GM12878 (cell line): ENCODE measurements around the gene SLC6A8. TPM values are rescaled to one million over a fixed set of nuclear protein-coding genes. Genes with fewer than 3 reads are reported as not detected.

Source experiments
- ATAC-seq: fragments of 200-7000 bp; cut with Tn5 transposase; 3 replicates; pipeline ENCODE4 v1.9.1; 2020; ENCODE audit warnings: mild to moderate bottlenecking, moderate library complexity
- BruUV-seq: library from RNA; stranded (reverse); fragments of 400-500 nt; replicated peaks from 2 replicates; lab custom pipeline; 2021; lab: Mats Ljungman, UMichigan
- CTCF ChIA-PET: fragments of 300-600 bp; sonication (Branson Sonifier 250); formaldehyde crosslinking; extraction: SDS; loops from one replicate; lab custom pipeline; 2021; ENCODE audit warnings: inconsistent platforms; lab: Yijun Ruan, JAX
- POLR2A ChIA-PET: fragments of 350-600 bp; formaldehyde crosslinking; extraction: SDS; loops from one replicate; lab custom pipeline; 2021; ENCODE audit warnings: inconsistent platforms; lab: Charles Lee
- RAD21 ChIA-PET: fragments of 300-600 bp; sonication (Branson Sonifier 250); formaldehyde crosslinking; loops from one replicate; lab custom pipeline; 2023; ENCODE audit warnings: antibody characterized with exemption; ENCODE audit not compliant: unreplicated experiment; lab: Charles Lee
- SMC1A ChIA-PET: fragments of 300-600 bp; sonication (Branson Sonifier 250); formaldehyde crosslinking; loops from one replicate; lab custom pipeline; 2023; ENCODE audit not compliant: unreplicated experiment, uncharacterized antibody; lab: Charles Lee
- DNase-seq: peaks from one replicate; pipeline ENCODE4 v3.0.0-alpha.2; 2011; ENCODE audit warnings: low read depth, low spot score
- FAIRE-seq: peaks from 3 replicates; lab custom pipeline; 2011; peaks lifted over from hg19 to GRCh38; lab: Jason Lieb, UNC
- H2AFZ ChIP-seq: 2 replicates; pipeline ENCODE4 v1.6.0; 2011; ENCODE audit warnings: low read depth, low read length, control low read depth; ENCODE audit not compliant: control insufficient read depth
- H3K27ac ChIP-seq: 2 replicates; pipeline ENCODE4 v1.5.1; 2011; ENCODE audit warnings: control low read depth; ENCODE audit not compliant: control insufficient read depth, insufficient read depth
- H3K27me3 ChIP-seq, 2 experiments: replicated peaks in 1 of 2; 2 replicates each; pipeline versions ENCODE4 v1.6.0 to v1.6.1; 2011; ENCODE audit warnings: low read length in 1 of 2; ENCODE audit not compliant: control insufficient read depth in 2 of 2, insufficient read depth in 2 of 2
- H3K36me3 ChIP-seq, 2 experiments: 2 replicates each; pipeline ENCODE4 v1.5.1; 2011; ENCODE audit warnings: low read length in 1 of 2; ENCODE audit not compliant: control insufficient read depth in 2 of 2, insufficient read depth in 2 of 2
- H3K4me1 ChIP-seq: 2 replicates; pipeline ENCODE4 v1.6.1; 2011; ENCODE audit warnings: mild to moderate bottlenecking, low read length, moderate library complexity, mixed read lengths; ENCODE audit not compliant: control insufficient read depth, insufficient read depth
- H3K4me2 ChIP-seq: 2 replicates; pipeline ENCODE4 v1.6.0; 2011; ENCODE audit warnings: control low read depth; ENCODE audit not compliant: control insufficient read depth, insufficient read depth
- H3K4me3 ChIP-seq: fragments of 200-600 bp; sonication (generic); 2 replicates; pipeline ENCODE4 v1.5.1; 2016
- H3K79me2 ChIP-seq: 2 replicates; pipeline ENCODE4 v1.6.0; 2011; ENCODE audit warnings: low read length; ENCODE audit not compliant: control insufficient read depth, insufficient read depth
- H3K9ac ChIP-seq: 2 replicates; pipeline ENCODE4 v1.8.0; 2011; ENCODE audit warnings: low read length, control low read depth, mixed read lengths; ENCODE audit not compliant: control insufficient read depth, insufficient read depth
- H3K9me3 ChIP-seq: replicated peaks from 3 replicates; pipeline ENCODE4 v1.5.1; 2011; ENCODE audit warnings: mild to moderate bottlenecking, low read length; ENCODE audit not compliant: control insufficient read depth, insufficient read depth
- H4K20me1 ChIP-seq: 2 replicates; pipeline ENCODE4 v1.6.0; 2011; ENCODE audit not compliant: control insufficient read depth, insufficient read depth
- BACH1 ChIP-seq: fragments of 450-650 bp; IDR thresholded peaks from 2 replicates; pipeline ENCODE4 v1.6.1; 2017; ENCODE audit warnings: mild to moderate bottlenecking, borderline replicate concordance
- CBX5 ChIP-seq: sonication (generic); IDR thresholded peaks from 2 replicates; pipeline ENCODE4 v1.6.1; 2016; ENCODE audit warnings: low read depth, moderate library complexity, mild to moderate bottlenecking, inconsistent platforms
- CEBPB ChIP-seq, 2 experiments: fragments of 150-350 bp in 1 of 2; IDR thresholded peaks; 2 replicates each; pipeline ENCODE4 v1.6.1; 2012 to 2014; ENCODE audit warnings: low read depth in 2 of 2, low read length in 2 of 2, borderline replicate concordance in 1 of 2, inconsistent platforms in 1 of 2
- CREM ChIP-seq: IDR thresholded peaks from 2 replicates; pipeline ENCODE4 v1.6.1; 2014; ENCODE audit warnings: antibody characterized with exemption, low read depth
- KLF5 ChIP-seq: fragments of 450-650 bp; IDR thresholded peaks from 2 replicates; pipeline ENCODE4 v1.6.1; 2014; ENCODE audit warnings: mild to moderate bottlenecking; ENCODE audit not compliant: partially characterized antibody
- LARP7 ChIP-seq: fragments of 450-650 bp; IDR thresholded peaks from 2 replicates; pipeline ENCODE4 v1.6.1; 2017; ENCODE audit warnings: mild to moderate bottlenecking
- NRF1 ChIP-seq: conservative IDR thresholded peaks from 2 replicates; pipeline ENCODE4 v1.6.1; 2011; ENCODE audit warnings: mild to moderate bottlenecking, low read depth, low read length, improper control_type of control experiment
- POLR2A ChIP-seq: IDR thresholded peaks from 2 replicates; pipeline ENCODE4 v1.6.1; 2011; ENCODE audit warnings: low read depth, mild to moderate bottlenecking, low read length
- POLR2AphosphoS2 ChIP-seq: IDR thresholded peaks from 2 replicates; pipeline ENCODE4 v1.6.1; 2011; ENCODE audit warnings: low read depth, mild to moderate bottlenecking, low read length, improper control_type of control experiment, moderate library complexity
- RELA ChIP-seq: fragments of 450-650 bp; IDR thresholded peaks from 2 replicates; pipeline ENCODE4 v1.8.0; 2014; ENCODE audit warnings: borderline replicate concordance; ENCODE audit not compliant: partially characterized antibody
- RUNX3 ChIP-seq: IDR thresholded peaks from 2 replicates; pipeline ENCODE4 v1.6.1; 2012; ENCODE audit warnings: low read length, inconsistent platforms
- SPI1 ChIP-seq: IDR thresholded peaks from 2 replicates; pipeline ENCODE4 v1.6.1; 2011; ENCODE audit warnings: low read depth, mild to moderate bottlenecking, low read length, moderate library complexity, borderline replicate concordance; ENCODE audit not compliant: insufficient read depth
- ZNF207 ChIP-seq: fragments of 450-650 bp; IDR thresholded peaks from 2 replicates; pipeline ENCODE4 v1.6.1; 2014; ENCODE audit warnings: antibody characterized with exemption, mild to moderate bottlenecking, borderline replicate concordance
- WGBS: methylation state at CpG from one replicate; pipeline ENCODE4 v1.1.6; 2016; ENCODE audit warnings: low lambda C conversion rate; ENCODE audit not compliant: insufficient replicate concordance, insufficient coverage; ENCODE audit errors: missing lambda C conversion rate; 5-methylcytosine and 5-hydroxymethylcytosine counted together
- in situ Hi-C: fragments of 300-500 bp; cut with MboI; formaldehyde crosslinking; loops from 9 replicates; pipeline ENCODE4 v1.14.3; 2018; ENCODE audit warnings: mixed read lengths
- intact Hi-C: fragments of 100-400 bp; cut with micrococcal nuclease; formaldehyde crosslinking; loops from one replicate; pipeline ENCODE4 v1.14.2; 2022; ENCODE audit not compliant: unreplicated experiment
- polyA plus RNA-seq, 11 experiments: library from polyadenylated mRNA; depleted of rRNA in 4 of 11; unstranded in 6 of 11; stranded (reverse) in 5 of 11; fragments of >200 nt; fragmentation: Nextera tagmentation in 4 of 11; fragmentation: Illumina TruSeq in 1 of 11; extraction: Ambion mirVana in 4 of 11; extraction: Trizol in 1 of 11; gene quantifications; 1 replicate in 1 of 11; 2 replicates in 10 of 11; pipeline versions ENCODE4 v1.2.1 to v1.2.3, GENCODE V29; 2011 to 2016; ENCODE audit warnings: inconsistent platforms in 2 of 11, missing spikeins in 2 of 11, low read depth in 1 of 11
- total RNA-seq, 4 experiments: library from RNA; depleted of rRNA in 3 of 4; stranded (reverse); fragments of >200 nt in 3 of 4; fragmentation: Illumina TruSeq in 1 of 4; extraction: Trizol in 1 of 4; gene quantifications; 2 replicates each; pipeline versions ENCODE4 v1.2.1 to v1.2.3, GENCODE V29; 2013 to 2021
- TF ChIP-seq, protein P1 (sequence below): fragments of 450-650 bp; conservative IDR thresholded peaks from 2 replicates; pipeline ENCODE4 v1.6.1; 2017; ENCODE audit warnings: mild to moderate bottlenecking, moderate library complexity
- TF ChIP-seq, protein P2 (sequence below): IDR thresholded peaks from 2 replicates; pipeline ENCODE4 v1.6.1; 2011; ENCODE audit warnings: mild to moderate bottlenecking, low read depth, low read length, moderate library complexity; ENCODE audit not compliant: insufficient replicate concordance
- TF ChIP-seq, protein P3 (sequence below): IDR thresholded peaks from 2 replicates; pipeline ENCODE4 v1.6.1; 2012; ENCODE audit warnings: improper control_type of control experiment, low read depth, low read length; ENCODE audit not compliant: insufficient replicate concordance

Gene SLC6A8
- total and polyA plus RNA-seq, 10 of the 15 experiments (the other 5 are each of a cell fraction or from before 2014, with no cell fraction given), result 0.01 to 0.72 (median 0.17) TPM; not detected in 6

DNA sequence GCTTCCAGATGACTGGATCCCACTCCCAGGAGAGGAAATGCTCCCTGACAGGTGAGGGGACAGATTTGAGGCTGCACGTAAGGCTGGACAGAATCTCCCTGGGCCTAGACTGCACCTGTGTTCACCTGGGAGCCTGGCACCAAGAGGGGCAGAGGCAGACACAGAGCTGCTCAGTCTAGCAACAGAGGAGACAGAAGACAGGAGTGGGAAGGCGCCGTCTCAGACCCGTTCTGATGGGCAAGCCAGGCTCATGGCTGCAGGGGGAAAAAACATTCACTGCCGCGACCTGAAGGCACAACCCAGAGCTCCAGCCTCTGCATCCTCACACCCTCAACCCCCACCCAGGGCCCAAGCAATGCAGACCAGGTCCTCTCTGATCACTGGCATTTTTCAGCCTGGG, 19.7 kb downstream of the SLC6A8 start:
- Histone ChIP-seq H3K36me3 (no peaks in the 10 kb centered on the region; a peak in 2 of 4 replicates), H3K4me2 (no peak overlapping the region), H3K9ac (no peak overlapping the region), H2AFZ (no peak overlapping the region), H3K4me3 (no peak overlapping the region), H3K79me2 (no peaks in the 10 kb centered on the region), H3K27ac (no peak overlapping the region), H3K27me3 (no peaks in the 10 kb centered on the region), H3K4me1 (no peaks in the 10 kb centered on the region), H3K9me3 (no peaks in the 10 kb centered on the region), H4K20me1 (no peaks in the 10 kb centered on the region)
- ChIA-PET CTCF (interaction anchor here (1.2 to 2.1 kb wide), 3 partner anchors 12 to 168 kb away, joined by 3 to 7 read pairs (median 7); no protein-coding TSS in a partner anchor), SMC1A (no interaction called here), POLR2A (no interaction called here), RAD21 (no interaction called here)
- DNase-seq, result no peak
- FAIRE-seq, result no peak
- in situ Hi-C loops (no loop called here), intact Hi-C loops (no loop called here)
- 80% methylated on average over 6 of the region's 6 CpGs for WGBS
- TF ChIP-seq POLR2AphosphoS2 (no peak), CBX5 (no peak), CREM (no peak), KLF5 (no peak), SPI1 (no peak), NRF1 (no peak), CEBPB (IDR thresholded peaks at IDR 0.05; ENCODE audit: borderline replicate concordance in 1 of 2, low read depth in 2 of 2, low read length in 2 of 2) (no peak), POLR2A (no peak), ZNF207 (no peak), RELA (no peak), RUNX3 (no peak), BACH1 (no peak), LARP7 (no peak)
- TF ChIP-seq, protein P1, sequence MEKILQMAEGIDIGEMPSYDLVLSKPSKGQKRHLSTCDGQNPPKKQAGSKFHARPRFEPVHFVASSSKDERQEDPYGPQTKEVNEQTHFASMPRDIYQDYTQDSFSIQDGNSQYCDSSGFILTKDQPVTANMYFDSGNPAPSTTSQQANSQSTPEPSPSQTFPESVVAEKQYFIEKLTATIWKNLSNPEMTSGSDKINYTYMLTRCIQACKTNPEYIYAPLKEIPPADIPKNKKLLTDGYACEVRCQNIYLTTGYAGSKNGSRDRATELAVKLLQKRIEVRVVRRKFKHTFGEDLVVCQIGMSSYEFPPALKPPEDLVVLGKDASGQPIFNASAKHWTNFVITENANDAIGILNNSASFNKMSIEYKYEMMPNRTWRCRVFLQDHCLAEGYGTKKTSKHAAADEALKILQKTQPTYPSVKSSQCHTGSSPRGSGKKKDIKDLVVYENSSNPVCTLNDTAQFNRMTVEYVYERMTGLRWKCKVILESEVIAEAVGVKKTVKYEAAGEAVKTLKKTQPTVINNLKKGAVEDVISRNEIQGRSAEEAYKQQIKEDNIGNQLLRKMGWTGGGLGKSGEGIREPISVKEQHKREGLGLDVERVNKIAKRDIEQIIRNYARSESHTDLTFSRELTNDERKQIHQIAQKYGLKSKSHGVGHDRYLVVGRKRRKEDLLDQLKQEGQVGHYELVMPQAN, result no peak
- TF ChIP-seq, protein P2, sequence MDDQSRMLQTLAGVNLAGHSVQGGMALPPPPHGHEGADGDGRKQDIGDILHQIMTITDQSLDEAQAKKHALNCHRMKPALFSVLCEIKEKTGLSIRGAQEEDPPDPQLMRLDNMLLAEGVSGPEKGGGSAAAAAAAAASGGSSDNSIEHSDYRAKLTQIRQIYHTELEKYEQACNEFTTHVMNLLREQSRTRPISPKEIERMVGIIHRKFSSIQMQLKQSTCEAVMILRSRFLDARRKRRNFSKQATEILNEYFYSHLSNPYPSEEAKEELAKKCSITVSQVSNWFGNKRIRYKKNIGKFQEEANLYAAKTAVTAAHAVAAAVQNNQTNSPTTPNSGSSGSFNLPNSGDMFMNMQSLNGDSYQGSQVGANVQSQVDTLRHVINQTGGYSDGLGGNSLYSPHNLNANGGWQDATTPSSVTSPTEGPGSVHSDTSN, result no peak
- TF ChIP-seq, protein P3, sequence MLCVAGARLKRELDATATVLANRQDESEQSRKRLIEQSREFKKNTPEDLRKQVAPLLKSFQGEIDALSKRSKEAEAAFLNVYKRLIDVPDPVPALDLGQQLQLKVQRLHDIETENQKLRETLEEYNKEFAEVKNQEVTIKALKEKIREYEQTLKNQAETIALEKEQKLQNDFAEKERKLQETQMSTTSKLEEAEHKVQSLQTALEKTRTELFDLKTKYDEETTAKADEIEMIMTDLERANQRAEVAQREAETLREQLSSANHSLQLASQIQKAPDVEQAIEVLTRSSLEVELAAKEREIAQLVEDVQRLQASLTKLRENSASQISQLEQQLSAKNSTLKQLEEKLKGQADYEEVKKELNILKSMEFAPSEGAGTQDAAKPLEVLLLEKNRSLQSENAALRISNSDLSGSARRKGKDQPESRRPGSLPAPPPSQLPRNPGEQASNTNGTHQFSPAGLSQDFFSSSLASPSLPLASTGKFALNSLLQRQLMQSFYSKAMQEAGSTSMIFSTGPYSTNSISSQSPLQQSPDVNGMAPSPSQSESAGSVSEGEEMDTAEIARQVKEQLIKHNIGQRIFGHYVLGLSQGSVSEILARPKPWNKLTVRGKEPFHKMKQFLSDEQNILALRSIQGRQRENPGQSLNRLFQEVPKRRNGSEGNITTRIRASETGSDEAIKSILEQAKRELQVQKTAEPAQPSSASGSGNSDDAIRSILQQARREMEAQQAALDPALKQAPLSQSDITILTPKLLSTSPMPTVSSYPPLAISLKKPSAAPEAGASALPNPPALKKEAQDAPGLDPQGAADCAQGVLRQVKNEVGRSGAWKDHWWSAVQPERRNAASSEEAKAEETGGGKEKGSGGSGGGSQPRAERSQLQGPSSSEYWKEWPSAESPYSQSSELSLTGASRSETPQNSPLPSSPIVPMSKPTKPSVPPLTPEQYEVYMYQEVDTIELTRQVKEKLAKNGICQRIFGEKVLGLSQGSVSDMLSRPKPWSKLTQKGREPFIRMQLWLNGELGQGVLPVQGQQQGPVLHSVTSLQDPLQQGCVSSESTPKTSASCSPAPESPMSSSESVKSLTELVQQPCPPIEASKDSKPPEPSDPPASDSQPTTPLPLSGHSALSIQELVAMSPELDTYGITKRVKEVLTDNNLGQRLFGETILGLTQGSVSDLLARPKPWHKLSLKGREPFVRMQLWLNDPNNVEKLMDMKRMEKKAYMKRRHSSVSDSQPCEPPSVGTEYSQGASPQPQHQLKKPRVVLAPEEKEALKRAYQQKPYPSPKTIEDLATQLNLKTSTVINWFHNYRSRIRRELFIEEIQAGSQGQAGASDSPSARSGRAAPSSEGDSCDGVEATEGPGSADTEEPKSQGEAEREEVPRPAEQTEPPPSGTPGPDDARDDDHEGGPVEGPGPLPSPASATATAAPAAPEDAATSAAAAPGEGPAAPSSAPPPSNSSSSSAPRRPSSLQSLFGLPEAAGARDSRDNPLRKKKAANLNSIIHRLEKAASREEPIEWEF, result no peak
- no peak for ATAC-seq
- no TSS peak for BruUV-seq
